ENCODE data around the gene ZNF280A.

- TF ChIP-seq POLR2A (IDR thresholded peaks at IDR 0.05; ENCODE audit: borderline replicate concordance, extremely low read depth, insufficient read depth, insufficient read length) = no peak
- TF ChIP-seq SP1 (IDR thresholded peaks at IDR 0.05; ENCODE audit: low read depth) = no peak
- TF ChIP-seq EGR1 (IDR thresholded peaks at IDR 0.05; ENCODE audit: low read depth) = no peak
- TF ChIP-seq CTCF (IDR thresholded peaks at IDR 0.05 in 2 of 3, conservative IDR thresholded peaks at IDR 0.05 in 1 of 3; ENCODE audit: borderline replicate concordance in 1 of 3, insufficient read depth in 1 of 3, low read depth in 2 of 3, low read length in 2 of 3) = no peak
- TF ChIP-seq, protein P1, sequence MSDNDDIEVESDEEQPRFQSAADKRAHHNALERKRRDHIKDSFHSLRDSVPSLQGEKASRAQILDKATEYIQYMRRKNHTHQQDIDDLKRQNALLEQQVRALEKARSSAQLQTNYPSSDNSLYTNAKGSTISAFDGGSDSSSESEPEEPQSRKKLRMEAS (IDR thresholded peaks at IDR 0.05) = no peak
- TF ChIP-seq JUND (IDR thresholded peaks at IDR 0.05) = no peak
- no peak for TF ChIP-seq ZFX (IDR thresholded peaks at IDR 0.05)
- no peak for TF ChIP-seq EZH2phosphoT487 (IDR thresholded peaks at IDR 0.05; ENCODE audit: borderline replicate concordance)
- no peak for TF ChIP-seq ZNF274 (IDR thresholded peaks at IDR 0.05; ENCODE audit: low read depth, low read length)
- no peak for TF ChIP-seq CEBPB (IDR thresholded peaks at IDR 0.05; ENCODE audit: low read depth)
- TF ChIP-seq REST (IDR thresholded peaks at IDR 0.05; ENCODE audit: low read depth) = no peak
- TF ChIP-seq ELF1 (IDR thresholded peaks at IDR 0.05; ENCODE audit: borderline replicate concordance, low read depth) = no peak
- no peak for TF ChIP-seq YY1 (IDR thresholded peaks at IDR 0.05; ENCODE audit: extremely low read depth, insufficient replicate concordance, low read depth, low read length)
- TF ChIP-seq RAD21 (IDR thresholded peaks at IDR 0.05; ENCODE audit: low read depth) = no peak
These were observed 16.4 kb upstream of the ZNF280A start for GRCh38 chr22:22536515-22536914.
